ENCODE results near the gene GLRX5. TPM values are rescaled to one million over a fixed set of nuclear protein-coding genes. Genes with fewer than 3 reads are reported as not detected.
"Not testable (repeated sequence)": the region's sequence is repeated elsewhere in the genome, so short reads cannot be mapped to it uniquely, and the experiment has no call there.

GLRX5 gene
- total and polyA plus RNA-seq, 2 experiments from 2014 or later = 91.4 to 130 TPM

DNA sequence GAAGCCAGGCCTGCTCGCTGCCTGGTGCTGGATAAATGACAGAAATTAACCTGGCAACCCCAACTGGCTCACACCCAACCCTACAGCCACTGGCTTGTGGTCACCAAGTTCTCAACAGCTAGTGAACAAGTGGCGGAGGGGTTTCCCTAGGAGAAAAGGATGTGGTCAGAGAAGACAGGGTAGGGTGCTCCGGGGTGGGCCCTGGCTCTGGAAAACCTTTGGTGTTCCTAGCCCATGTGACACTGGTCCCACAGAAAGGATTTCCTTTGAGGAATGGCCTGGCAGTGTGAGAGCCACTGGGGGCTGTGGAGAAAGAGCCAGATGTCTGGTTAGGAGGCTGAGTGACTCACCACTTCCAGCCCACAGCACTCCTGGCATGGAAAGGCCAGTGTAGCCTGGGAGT is 27.1 kb upstream of the GLRX5 start (continued):
- TF ChIP-seq EZH2phosphoT487 (IDR thresholded peaks at IDR 0.05; ENCODE audit: unreplicated experiment) (no peak), JUNB (IDR thresholded peaks at IDR 0.05; ENCODE audit: unreplicated experiment) (no peak), ZNF114 (CRISPR knock-in tag; IDR thresholded peaks at IDR 0.05) (no peak)
- TF ChIP-seq, protein P1, sequence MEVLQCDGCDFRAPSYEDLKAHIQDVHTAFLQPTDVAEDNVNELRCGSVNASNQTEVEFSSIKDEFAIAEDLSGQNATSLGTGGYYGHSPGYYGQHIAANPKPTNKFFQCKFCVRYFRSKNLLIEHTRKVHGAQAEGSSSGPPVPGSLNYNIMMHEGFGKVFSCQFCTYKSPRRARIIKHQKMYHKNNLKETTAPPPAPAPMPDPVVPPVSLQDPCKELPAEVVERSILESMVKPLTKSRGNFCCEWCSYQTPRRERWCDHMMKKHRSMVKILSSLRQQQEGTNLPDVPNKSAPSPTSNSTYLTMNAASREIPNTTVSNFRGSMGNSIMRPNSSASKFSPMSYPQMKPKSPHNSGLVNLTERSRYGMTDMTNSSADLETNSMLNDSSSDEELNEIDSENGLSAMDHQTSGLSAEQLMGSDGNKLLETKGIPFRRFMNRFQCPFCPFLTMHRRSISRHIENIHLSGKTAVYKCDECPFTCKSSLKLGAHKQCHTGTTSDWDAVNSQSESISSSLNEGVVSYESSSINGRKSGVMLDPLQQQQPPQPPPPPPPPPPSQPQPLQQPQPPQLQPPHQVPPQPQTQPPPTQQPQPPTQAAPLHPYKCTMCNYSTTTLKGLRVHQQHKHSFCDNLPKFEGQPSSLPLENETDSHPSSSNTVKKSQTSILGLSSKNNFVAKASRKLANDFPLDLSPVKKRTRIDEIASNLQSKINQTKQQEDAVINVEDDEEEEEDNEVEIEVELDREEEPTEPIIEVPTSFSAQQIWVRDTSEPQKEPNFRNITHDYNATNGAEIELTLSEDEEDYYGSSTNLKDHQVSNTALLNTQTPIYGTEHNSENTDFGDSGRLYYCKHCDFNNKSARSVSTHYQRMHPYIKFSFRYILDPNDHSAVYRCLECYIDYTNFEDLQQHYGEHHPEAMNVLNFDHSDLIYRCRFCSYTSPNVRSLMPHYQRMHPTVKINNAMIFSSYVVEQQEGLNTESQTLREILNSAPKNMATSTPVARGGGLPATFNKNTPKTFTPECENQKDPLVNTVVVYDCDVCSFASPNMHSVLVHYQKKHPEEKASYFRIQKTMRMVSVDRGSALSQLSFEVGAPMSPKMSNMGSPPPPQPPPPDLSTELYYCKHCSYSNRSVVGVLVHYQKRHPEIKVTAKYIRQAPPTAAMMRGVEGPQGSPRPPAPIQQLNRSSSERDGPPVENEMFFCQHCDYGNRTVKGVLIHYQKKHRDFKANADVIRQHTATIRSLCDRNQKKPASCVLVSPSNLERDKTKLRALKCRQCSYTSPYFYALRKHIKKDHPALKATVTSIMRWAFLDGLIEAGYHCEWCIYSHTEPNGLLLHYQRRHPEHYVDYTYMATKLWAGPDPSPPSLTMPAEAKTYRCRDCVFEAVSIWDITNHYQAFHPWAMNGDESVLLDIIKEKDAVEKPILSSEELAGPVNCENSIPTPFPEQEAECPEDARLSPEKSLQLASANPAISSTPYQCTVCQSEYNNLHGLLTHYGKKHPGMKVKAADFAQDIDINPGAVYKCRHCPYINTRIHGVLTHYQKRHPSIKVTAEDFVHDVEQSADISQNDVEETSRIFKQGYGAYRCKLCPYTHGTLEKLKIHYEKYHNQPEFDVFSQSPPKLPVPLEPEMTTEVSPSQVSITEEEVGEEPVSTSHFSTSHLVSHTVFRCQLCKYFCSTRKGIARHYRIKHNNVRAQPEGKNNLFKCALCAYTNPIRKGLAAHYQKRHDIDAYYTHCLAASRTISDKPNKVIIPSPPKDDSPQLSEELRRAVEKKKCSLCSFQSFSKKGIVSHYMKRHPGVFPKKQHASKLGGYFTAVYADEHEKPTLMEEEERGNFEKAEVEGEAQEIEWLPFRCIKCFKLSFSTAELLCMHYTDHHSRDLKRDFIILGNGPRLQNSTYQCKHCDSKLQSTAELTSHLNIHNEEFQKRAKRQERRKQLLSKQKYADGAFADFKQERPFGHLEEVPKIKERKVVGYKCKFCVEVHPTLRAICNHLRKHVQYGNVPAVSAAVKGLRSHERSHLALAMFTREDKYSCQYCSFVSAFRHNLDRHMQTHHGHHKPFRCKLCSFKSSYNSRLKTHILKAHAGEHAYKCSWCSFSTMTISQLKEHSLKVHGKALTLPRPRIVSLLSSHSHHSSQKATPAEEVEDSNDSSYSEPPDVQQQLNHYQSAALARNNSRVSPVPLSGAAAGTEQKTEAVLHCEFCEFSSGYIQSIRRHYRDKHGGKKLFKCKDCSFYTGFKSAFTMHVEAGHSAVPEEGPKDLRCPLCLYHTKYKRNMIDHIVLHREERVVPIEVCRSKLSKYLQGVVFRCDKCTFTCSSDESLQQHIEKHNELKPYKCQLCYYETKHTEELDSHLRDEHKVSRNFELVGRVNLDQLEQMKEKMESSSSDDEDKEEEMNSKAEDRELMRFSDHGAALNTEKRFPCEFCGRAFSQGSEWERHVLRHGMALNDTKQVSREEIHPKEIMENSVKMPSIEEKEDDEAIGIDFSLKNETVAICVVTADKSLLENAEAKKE (CRISPR knock-in tag; IDR thresholded peaks at IDR 0.05) = no peak

DNA sequence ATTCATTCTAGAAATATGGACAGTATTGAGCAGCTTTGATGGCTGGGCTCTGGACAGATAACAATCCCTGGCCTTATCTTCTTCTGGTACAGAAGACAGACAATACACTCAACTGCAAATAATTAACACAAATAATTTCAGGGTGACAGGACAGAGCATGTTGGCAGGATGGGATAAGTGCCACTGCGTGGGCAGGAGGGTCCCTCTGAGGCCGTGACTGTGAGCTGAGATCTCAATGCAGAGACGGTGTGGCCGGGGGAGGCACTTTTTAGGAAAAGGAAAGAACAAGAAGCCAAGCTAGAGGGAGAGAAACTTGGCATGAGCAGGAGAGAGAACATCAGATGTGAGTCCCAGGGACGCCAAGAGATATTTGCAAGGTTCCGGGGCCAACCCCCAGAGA is 26.5 kb upstream of the GLRX5 start:
- Histone ChIP-seq H3F3A (replicated peaks; ENCODE audit: low read depth) (no peaks in the 10 kb centered on the region), H3K36me3 (ENCODE audit: insufficient read depth) (no peaks in the 10 kb centered on the region), H2AFZ (no peak overlapping the region), H4K20me1 (replicated peaks; ENCODE audit: insufficient read depth) (no peaks in the 10 kb centered on the region), H3K4me3 (no peak overlapping the region), H3K4me1 (ENCODE audit: insufficient read depth) (no peaks in the 10 kb centered on the region), H3K27me3 (ENCODE audit: insufficient read depth) (no peaks in the 10 kb centered on the region), H3K4me2 (no peak overlapping the region), H3K79me2 (replicated peaks; ENCODE audit: insufficient read depth) (no peaks in the 10 kb centered on the region), H3K27ac (ENCODE audit: low read depth) (no peak overlapping the region), H3K9me2 (ENCODE audit: insufficient read depth) (no peaks in the 10 kb centered on the region)
- H3K27me3 Mint-ChIP-seq (ENCODE audit: insufficient read depth, low read depth, poor library complexity) = peaks cover 4% of the 10 kb centered on the region
- no peak for ATAC-seq
- no peaks in the 10 kb centered on the region for H3K36me3 Mint-ChIP-seq (ENCODE audit: low read depth)
- H3K27ac Mint-ChIP-seq = no peak overlapping the region
- H3K9me3 Mint-ChIP-seq = no peaks in the 10 kb centered on the region
- TF ChIP-seq STAT1 (IDR thresholded peaks at IDR 0.05; ENCODE audit: unreplicated experiment) = no peak
- H3K4me1 Mint-ChIP-seq = no peaks in the 10 kb centered on the region
- no peak for DNase-seq (ENCODE audit: low spot score)
- no peak overlapping the region for H3K4me3 Mint-ChIP-seq

- no peak for DNase-seq (ENCODE audit: low spot score)
- Mint-ChIP-seq H3K36me3 (ENCODE audit: low read depth) (no peaks in the 10 kb centered on the region), H3K4me3 (no peak overlapping the region), H3K27ac (no peak overlapping the region), H3K27me3 (ENCODE audit: insufficient read depth, low read depth, poor library complexity) (peaks cover 4% of the 10 kb centered on the region), H3K9me3 (no peaks in the 10 kb centered on the region), H3K4me1 (no peaks in the 10 kb centered on the region)
- Histone ChIP-seq H3K27me3 (ENCODE audit: insufficient read depth) (no peaks in the 10 kb centered on the region), H4K20me1 (replicated peaks; ENCODE audit: insufficient read depth) (no peaks in the 10 kb centered on the region), H3K27ac (ENCODE audit: low read depth) (no peak overlapping the region), H3F3A (replicated peaks; ENCODE audit: low read depth) (no peaks in the 10 kb centered on the region), H2AFZ (no peak overlapping the region), H3K4me2 (no peak overlapping the region), H3K4me1 (ENCODE audit: insufficient read depth) (no peaks in the 10 kb centered on the region), H3K36me3 (ENCODE audit: insufficient read depth) (no peaks in the 10 kb centered on the region), H3K4me3 (no peak overlapping the region), H3K79me2 (replicated peaks; ENCODE audit: insufficient read depth) (no peaks in the 10 kb centered on the region), H3K9me2 (ENCODE audit: insufficient read depth) (no peaks in the 10 kb centered on the region)
- no peak for TF ChIP-seq POLR2AphosphoS5 (IDR thresholded peaks at IDR 0.05; ENCODE audit: low read depth)
- no peak for TF ChIP-seq ZNF114 (CRISPR knock-in tag; IDR thresholded peaks at IDR 0.05)
- no peak for TF ChIP-seq JUNB (IDR thresholded peaks at IDR 0.05; ENCODE audit: unreplicated experiment)
- no peak for TF ChIP-seq EZH2 (IDR thresholded peaks at IDR 0.05; ENCODE audit: low read depth, unreplicated experiment)
- no peak for TF ChIP-seq CREB1 (CRISPR knock-in tag; IDR thresholded peaks at IDR 0.05; ENCODE audit: low read depth)
- TF ChIP-seq, protein P2, sequence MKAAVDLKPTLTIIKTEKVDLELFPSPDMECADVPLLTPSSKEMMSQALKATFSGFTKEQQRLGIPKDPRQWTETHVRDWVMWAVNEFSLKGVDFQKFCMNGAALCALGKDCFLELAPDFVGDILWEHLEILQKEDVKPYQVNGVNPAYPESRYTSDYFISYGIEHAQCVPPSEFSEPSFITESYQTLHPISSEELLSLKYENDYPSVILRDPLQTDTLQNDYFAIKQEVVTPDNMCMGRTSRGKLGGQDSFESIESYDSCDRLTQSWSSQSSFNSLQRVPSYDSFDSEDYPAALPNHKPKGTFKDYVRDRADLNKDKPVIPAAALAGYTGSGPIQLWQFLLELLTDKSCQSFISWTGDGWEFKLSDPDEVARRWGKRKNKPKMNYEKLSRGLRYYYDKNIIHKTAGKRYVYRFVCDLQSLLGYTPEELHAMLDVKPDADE (IDR thresholded peaks at IDR 0.05) = no peak
- no peak for ATAC-seq
These were observed 25.4 kb upstream of the GLRX5 start for GRCh38 chr14:95509495-95509894.

- H3K27me3 Mint-ChIP-seq (ENCODE audit: insufficient read depth, low read depth, poor library complexity); H3F3A ChIP-seq (replicated peaks; ENCODE audit: low read depth); H3K4me1 Mint-ChIP-seq; H3K36me3 Mint-ChIP-seq (ENCODE audit: low read depth); H3K27ac ChIP-seq (ENCODE audit: low read depth); H3K36me3 ChIP-seq (ENCODE audit: insufficient read depth); H3K9me2 ChIP-seq (ENCODE audit: insufficient read depth); H4K20me1 ChIP-seq (replicated peaks; ENCODE audit: insufficient read depth); H3K4me3 ChIP-seq; DNase-seq (ENCODE audit: low spot score); H3K4me3 Mint-ChIP-seq; H3K9me3 Mint-ChIP-seq; H3K79me2 ChIP-seq (replicated peaks; ENCODE audit: insufficient read depth); H3K27me3 ChIP-seq (ENCODE audit: insufficient read depth); H3K4me2 ChIP-seq; ATAC-seq; H2AFZ ChIP-seq; H3K4me1 ChIP-seq (ENCODE audit: insufficient read depth); H3K27ac Mint-ChIP-seq: not testable (repeated sequence)
These were observed 24.5 kb upstream of the GLRX5 start for GRCh38 chr14:95510344-95510743.
